HL-60 (cell line): ENCODE data around the gene ATXN7L3.

Experiments
- DNase-seq, 2 experiments: peaks; one replicate each; pipeline ENCODE4 v3.0.0-alpha.2; 2010 to 2020; ENCODE audit warnings: low read depth in 1 of 2, low spot score in 1 of 2
- H3K27ac ChIP-seq: fragments of 250-450 bp; sonication (Bioruptor Pico); replicated peaks from 2 replicates; pipeline ENCODE4 v1.5.1; 2020; ENCODE audit warnings: mild to moderate bottlenecking, moderate library complexity
- H3K27me3 ChIP-seq: fragments of 250-450 bp; sonication (Bioruptor Pico); 2 replicates; pipeline ENCODE4 v1.5.1; 2021; ENCODE audit warnings: mild to moderate bottlenecking, moderate library complexity; ENCODE audit not compliant: insufficient read depth, poor library complexity, severe bottlenecking
- H3K4me3 ChIP-seq: replicated peaks from 2 replicates; pipeline ENCODE4 v1.5.1; 2011; ENCODE audit warnings: mild to moderate bottlenecking, control low read depth, low read length; ENCODE audit not compliant: insufficient read depth
- GABPA ChIP-seq: IDR thresholded peaks from 2 replicates; pipeline ENCODE4 v1.6.1; 2012; ENCODE audit warnings: low read depth
- POLR2AphosphoS5 ChIP-seq: IDR thresholded peaks from 2 replicates; pipeline ENCODE4 v1.6.1; 2012; ENCODE audit warnings: low read depth
- SPI1 ChIP-seq: IDR thresholded peaks from 2 replicates; pipeline ENCODE4 v1.6.1; 2012; ENCODE audit warnings: low read depth, mild to moderate bottlenecking, borderline replicate concordance
- TF ChIP-seq, protein P1 (sequence below): IDR thresholded peaks from one replicate; pipeline ENCODE4 v1.5.1; 2011; ENCODE audit warnings: low read length, control low read depth, inconsistent platforms; ENCODE audit not compliant: insufficient read depth
- TF ChIP-seq, protein P2 (sequence below): IDR thresholded peaks from 2 replicates; pipeline ENCODE4 v1.6.1; 2012; ENCODE audit warnings: low read depth; ENCODE audit not compliant: insufficient replicate concordance

The ATXN7L3 gene

GRCh38 chr17:44235583-44235936 lies 35.9 kb upstream of the ATXN7L3 start:
- no peak for DNase-seq
- Histone ChIP-seq H3K27me3 (no peaks in the 10 kb centered on the region), H3K27ac (no peak overlapping the region), H3K4me3 (no peak overlapping the region)
- no peak for TF ChIP-seq GABPA
- TF ChIP-seq SPI1 = no peak
- TF ChIP-seq, protein P1, sequence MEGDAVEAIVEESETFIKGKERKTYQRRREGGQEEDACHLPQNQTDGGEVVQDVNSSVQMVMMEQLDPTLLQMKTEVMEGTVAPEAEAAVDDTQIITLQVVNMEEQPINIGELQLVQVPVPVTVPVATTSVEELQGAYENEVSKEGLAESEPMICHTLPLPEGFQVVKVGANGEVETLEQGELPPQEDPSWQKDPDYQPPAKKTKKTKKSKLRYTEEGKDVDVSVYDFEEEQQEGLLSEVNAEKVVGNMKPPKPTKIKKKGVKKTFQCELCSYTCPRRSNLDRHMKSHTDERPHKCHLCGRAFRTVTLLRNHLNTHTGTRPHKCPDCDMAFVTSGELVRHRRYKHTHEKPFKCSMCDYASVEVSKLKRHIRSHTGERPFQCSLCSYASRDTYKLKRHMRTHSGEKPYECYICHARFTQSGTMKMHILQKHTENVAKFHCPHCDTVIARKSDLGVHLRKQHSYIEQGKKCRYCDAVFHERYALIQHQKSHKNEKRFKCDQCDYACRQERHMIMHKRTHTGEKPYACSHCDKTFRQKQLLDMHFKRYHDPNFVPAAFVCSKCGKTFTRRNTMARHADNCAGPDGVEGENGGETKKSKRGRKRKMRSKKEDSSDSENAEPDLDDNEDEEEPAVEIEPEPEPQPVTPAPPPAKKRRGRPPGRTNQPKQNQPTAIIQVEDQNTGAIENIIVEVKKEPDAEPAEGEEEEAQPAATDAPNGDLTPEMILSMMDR = no peak
- no peak for TF ChIP-seq POLR2AphosphoS5
- TF ChIP-seq, protein P2, sequence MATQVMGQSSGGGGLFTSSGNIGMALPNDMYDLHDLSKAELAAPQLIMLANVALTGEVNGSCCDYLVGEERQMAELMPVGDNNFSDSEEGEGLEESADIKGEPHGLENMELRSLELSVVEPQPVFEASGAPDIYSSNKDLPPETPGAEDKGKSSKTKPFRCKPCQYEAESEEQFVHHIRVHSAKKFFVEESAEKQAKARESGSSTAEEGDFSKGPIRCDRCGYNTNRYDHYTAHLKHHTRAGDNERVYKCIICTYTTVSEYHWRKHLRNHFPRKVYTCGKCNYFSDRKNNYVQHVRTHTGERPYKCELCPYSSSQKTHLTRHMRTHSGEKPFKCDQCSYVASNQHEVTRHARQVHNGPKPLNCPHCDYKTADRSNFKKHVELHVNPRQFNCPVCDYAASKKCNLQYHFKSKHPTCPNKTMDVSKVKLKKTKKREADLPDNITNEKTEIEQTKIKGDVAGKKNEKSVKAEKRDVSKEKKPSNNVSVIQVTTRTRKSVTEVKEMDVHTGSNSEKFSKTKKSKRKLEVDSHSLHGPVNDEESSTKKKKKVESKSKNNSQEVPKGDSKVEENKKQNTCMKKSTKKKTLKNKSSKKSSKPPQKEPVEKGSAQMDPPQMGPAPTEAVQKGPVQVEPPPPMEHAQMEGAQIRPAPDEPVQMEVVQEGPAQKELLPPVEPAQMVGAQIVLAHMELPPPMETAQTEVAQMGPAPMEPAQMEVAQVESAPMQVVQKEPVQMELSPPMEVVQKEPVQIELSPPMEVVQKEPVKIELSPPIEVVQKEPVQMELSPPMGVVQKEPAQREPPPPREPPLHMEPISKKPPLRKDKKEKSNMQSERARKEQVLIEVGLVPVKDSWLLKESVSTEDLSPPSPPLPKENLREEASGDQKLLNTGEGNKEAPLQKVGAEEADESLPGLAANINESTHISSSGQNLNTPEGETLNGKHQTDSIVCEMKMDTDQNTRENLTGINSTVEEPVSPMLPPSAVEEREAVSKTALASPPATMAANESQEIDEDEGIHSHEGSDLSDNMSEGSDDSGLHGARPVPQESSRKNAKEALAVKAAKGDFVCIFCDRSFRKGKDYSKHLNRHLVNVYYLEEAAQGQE = no peak

- no peak for TF ChIP-seq POLR2AphosphoS5
- no peak for TF ChIP-seq SPI1
- TF ChIP-seq GABPA = no peak
- TF ChIP-seq, protein P2 = no peak
- TF ChIP-seq, protein P1 = no peak
- no peak for DNase-seq
- H3K4me3 ChIP-seq = no peak overlapping the region
- H3K27me3 ChIP-seq = no peaks in the 10 kb centered on the region
- no peak overlapping the region for H3K27ac ChIP-seq
Measured at GRCh38 chr17:44233582-44233981, 33.9 kb upstream of the ATXN7L3 start.

DNA sequence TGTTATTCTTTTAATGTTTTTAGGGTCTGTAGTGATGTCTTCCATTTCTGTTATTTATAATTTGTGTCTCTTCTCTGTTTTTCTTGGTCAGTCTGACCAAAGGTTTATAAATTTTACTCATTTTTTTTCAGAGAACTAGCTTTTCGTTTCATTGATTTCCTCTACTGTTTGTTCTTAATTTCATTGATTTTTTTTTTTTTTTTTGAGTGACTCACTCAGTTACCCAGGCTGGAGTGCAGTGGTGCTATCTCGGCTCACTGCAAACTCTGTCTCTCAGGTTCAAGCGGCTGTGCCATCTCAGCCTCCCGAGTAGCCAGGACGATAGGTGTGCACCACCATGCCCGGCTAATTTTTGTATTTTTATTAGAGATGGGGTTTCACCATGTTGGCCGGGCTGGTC lies 32.4 kb upstream of the ATXN7L3 start:
- no peak overlapping the region for H3K4me3 ChIP-seq
- no peak for DNase-seq
- H3K27ac ChIP-seq = no peak overlapping the region
- TF ChIP-seq, protein P2 = no peak
- TF ChIP-seq SPI1 (no peak), GABPA (no peak), POLR2AphosphoS5 (no peak)
- TF ChIP-seq, protein P1 = no peak
- H3K27me3 ChIP-seq = no peaks in the 10 kb centered on the region
